Measurements from ENCODE around the gene GPRIN1.

GPRIN1 gene

DNA sequence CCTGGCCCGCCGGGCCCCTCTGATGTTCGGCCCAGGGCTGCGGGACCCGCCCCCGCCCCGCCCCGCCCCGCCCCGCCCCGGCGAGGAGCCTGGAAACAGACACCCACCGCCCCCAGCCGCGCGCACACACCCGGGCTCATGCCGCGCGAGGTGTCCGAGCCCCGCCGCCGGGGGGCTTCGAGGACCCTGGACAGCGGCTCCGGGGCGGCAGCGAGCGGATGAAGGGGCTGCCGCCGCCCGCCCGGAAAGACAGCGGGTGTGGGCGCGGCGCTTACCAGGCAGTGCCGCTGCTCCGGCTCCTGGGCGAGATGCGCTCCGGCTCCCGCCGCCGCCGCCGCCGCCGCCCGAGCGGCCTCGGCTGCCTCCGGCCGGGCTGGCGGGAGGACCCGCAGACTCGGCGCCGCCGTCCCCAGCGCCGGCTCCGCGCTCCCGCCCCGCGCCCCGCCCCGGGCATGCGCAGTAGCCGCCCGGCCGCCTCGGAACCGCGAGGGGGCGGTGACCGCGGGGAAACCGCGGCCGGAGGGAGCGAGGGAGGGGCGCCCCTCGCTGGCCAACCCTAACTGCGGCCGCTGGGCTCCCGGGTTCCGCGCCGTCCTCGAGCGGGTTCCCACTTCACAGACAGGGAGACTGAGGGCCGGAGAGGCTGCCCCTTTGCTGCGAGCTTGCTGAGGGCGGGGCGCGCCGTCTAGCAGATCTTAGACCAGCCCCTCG lies at the start of gene GPRIN1:
Gene GPRIN1 (minus strand): TSS at position 433 of the 711 bp plus-strand sequence. CDS start 10,322 bp downstream, outside the sequence.
- peak in 3 of 4 experiments; percentile 15 to 38 (median 23) for DNase-seq

DNA sequence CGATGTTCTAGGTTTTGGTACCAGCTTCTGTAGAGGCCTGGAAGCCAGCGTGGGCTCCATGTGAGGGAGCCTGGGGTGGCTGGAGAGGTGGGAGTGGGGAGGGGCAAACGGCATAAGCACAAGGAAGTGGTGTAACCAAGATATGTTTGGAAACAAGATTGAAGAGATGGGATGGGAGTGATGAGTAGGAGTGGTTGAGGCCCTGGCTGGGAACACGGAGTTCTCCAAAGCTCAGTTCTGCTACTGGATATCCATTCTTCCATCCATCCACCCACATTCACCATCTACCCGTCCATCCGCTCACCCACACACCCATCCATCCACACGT lies 49.5 kb upstream of the GPRIN1 start:
- no peak for DNase-seq

DNA sequence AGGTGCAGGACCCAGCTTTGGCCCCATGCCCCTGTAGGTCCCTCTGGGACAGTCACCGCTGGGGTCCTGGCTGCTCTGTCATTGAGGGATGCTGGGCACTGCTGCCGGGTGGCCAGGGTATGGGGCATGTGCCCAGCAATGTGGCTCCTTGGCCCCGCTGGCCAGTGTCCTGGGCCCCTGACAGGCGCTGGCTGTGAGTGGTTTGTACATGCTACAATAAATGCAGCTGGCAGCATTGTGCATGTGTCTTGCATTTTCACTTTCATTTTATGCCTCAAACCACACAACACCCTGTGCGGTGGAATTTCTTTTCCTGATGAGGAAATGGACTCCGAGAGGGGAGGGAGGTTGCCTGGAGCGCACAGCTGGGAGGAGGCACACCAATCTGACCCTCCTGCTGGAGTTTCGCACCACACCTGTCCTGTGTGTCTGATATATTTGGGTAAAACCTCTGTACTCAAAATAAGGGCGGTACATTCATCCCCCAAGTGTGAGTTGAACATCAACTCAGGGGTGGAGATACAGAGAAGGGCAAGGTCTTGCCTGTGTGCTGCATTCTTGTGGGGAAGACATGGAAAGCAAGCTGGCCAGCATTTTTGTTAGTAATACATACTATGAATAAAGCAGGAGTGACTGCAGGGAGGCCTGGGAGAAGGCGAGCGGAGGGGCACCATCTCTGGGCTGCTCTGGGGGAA lies 49.0 kb upstream of the GPRIN1 start:
- no peak for DNase-seq

DNA sequence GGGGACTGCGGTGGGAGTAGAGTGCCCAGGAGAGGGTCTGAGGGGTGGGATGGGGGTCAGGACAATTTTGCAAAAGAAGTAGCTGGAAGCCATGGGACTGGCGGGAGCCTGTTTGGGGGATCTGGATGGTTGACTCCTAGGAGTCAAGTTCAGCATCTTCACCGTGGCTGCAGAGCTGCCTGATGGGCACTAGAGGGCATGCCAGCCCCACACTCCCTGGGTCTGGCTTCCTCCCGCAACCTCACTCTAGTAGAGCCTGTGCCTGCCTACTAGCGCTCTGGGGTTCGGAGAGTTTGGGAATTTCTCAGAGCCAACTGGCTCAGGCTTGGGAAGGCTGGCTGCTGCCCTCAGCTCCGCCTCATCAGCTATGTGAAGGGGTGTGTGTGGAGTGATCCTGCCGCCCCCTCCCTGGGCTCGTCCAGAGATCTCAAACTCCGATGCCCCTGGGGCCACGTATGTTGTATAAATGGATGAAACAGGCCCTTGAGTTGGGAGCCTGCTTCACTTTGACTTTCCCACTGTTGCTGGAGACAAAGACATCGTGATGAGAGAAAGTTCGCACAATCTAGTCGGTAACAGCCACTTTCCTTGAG lies 48.1 kb upstream of the GPRIN1 start:
- DNase-seq: peak; percentile 23 to 44 (median 36)

DNA sequence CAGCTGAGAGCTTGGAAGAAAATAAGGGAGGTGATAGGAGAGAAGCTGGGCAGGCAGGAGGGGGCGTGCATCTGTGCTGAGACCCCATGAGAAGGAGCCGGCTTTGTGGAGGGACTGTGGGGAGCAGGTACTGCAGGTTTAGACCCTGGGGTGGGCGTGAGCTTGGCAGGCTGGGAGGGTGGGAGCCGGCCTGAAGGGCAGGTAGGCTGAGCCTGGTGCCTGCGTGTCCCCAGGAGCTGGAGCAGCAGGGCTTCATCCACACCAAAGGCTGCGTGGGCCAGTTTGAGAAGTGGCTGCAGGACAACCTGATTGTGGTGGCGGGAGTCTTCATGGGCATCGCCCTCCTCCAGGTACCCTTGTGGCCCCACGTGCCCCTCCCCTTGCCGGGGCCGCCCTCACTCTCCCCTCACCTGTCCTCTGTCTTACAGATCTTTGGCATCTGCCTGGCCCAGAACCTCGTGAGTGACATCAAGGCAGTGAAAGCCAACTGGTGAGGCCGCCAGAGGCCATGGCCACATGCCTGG lies 46.6 kb upstream of the GPRIN1 start:
- DNase-seq: no peak

DNA sequence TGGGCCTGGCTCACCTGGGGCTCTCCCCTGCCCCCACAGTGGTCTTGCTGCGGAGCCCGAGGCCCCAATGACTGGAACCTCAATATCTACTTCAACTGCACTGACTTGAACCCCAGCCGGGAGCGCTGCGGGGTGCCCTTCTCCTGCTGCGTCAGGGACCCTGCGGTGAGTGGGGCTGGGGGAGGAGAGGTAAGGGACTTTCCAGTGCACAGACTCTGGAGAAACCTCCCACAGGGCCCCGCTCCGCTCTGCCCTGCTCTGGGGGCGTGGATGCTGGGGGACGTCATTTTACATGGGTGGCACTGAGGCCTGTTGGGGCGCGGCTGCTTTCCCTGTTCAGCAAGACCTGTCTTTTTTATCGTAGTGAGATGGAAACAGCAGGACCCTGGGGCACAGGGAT lies 44.9 kb upstream of the GPRIN1 start:
- DNase-seq: no peak

DNA sequence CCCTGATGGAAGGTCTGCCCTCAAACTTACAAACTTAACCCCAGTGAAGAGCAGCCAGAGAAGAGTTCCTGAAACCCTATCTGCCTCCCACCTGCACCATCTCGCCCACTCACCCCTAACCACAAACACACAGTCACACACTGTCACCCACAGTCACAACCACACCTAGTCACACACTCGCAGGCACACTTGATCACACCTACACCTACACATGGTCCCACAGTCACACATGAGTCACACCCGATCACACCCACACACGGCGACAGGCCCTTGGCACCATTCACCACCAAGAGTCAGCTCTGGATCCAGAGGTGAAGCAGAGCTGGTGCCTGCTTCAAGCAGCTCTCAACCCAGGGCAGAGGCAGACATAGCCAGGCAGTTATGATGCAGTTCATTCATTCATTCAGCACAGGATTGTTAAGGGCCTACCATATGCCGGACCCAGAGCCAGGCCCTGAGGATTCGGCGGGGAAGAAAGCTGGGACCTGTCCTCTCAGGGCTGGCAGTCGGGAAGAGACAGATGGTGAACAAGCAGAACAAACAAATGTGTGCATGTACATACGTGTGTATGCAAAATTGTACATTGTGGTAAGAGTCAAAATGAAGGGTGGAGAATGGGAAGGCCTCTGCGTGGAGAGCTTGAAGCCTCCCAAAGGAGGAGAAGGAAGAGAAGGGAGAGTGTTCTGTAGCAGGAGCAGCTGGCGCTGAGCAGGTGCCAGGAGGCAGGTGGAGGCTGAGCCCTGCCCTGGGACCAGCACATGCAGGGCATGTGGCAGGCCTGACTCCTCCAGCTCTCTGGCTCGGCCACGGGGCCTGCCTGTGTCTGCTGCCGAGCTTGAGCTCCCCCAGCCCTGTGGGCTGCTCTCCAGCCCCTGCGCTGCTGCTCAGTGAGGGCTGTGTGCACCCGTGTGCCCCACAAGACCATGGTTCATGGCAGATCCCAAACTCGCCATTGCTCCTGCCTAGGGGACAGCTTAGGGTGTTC lies 43.7 kb upstream of the GPRIN1 start:
- DNase-seq: peak in 2 of 4 experiments; percentile 46 to 54

DNA sequence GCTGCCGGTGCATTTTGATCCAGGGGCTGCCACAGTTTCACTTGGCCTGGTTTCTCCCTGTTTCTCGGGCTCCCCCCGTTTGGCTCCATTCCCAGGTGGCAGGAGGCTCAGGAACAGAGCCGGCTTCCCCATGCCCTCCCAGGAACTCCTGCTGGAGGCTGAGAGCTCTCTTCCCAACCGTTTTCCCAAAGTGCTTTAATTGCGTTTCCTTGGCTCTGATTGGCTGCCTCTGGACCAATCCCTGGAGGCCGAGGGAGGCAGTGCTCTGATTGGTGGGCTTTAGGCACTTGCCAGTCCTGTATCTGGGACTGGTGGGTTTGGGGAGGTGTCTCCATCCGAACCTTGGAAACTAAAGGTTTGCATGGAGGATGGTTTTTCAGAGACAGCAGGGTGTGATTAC lies 42.2 kb upstream of the GPRIN1 start:
- no peak for DNase-seq

DNA sequence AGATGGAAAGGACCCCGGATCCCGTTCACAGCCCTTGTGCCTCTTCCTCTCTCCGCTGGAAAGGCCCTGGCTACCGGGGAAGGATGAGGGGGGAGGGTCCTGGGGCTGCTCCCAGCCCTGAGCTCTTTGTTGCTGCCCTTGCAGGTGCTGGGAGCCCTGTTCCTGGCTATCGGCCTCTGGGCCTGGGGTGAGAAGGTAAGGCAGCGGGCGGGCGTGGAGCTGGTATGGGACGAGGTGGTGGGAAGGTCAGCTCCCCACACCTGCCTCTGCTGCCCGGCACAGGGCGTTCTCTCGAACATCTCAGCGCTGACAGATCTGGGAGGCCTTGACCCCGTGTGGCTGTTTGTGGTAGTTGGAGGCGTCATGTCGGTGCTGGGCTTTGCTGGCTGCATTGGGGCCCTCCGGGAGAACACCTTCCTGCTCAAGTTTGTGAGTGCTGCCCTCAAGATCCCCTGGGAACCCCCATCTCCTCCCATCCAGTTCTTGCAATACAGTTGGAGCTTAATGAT lies 41.6 kb upstream of the GPRIN1 start:
- DNase-seq: no peak

DNA sequence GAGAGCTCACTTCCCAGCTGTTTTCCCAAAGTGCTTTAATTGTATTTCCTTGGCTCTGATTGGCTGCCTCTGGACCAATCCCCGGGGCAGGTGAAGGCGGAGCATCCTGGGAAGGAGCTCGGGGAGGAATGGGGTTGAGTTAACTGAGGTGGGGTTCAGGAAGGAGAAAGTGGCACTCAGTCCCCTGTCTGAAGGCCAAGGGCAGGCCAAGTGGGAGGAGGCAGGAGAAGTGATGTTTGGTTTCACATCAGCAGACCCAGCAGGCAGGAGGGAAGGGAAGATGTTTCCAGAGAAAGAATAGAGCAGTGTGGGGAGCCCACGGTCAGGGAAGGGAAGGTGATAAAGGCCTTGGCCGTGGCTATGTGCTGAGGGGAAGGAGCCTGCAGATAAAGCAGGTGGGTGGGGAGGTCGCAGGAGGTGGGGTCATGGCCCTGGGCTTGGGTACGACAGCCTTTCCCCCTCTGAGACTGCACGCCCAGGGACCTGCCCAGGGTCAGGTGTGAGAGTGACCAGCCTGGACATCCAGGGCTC lies 40.5 kb upstream of the GPRIN1 start:
- no peak for DNase-seq

DNA sequence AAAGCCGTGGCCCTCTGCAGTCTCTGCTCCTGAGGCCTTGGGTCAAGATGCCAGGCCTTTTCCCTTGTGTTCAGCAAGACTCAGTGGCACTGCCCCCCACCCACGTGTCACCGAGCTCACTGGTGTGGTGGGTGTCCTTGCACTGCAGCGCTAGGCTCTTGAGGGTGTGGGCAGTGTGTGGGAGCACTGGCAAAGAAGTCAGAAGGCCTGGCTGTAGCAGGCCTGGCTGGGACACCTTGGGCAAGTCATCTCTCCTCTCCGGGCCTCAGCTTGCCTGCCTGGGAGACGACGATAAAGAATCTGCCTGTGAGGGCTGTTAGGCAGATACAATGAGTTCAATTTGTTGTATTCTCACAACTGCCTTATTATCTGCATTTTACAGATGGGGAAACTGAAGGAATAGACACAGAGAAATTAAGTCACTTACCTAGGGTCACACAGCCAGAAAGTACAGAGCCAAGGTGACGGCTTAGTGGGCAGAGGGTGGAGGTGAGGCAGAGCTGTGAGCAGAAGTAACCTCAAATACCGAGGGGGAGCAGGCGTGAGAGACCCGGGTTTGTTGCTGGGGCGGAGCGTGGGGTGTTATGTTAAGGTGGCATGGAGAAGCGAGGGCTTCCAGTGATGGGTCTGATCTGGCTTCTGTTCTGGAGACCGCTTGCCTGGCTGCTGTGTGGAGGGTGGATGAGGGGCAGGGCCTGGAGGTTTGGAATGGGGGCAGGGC lies 38.7 kb upstream of the GPRIN1 start:
- DNase-seq: no peak

DNA sequence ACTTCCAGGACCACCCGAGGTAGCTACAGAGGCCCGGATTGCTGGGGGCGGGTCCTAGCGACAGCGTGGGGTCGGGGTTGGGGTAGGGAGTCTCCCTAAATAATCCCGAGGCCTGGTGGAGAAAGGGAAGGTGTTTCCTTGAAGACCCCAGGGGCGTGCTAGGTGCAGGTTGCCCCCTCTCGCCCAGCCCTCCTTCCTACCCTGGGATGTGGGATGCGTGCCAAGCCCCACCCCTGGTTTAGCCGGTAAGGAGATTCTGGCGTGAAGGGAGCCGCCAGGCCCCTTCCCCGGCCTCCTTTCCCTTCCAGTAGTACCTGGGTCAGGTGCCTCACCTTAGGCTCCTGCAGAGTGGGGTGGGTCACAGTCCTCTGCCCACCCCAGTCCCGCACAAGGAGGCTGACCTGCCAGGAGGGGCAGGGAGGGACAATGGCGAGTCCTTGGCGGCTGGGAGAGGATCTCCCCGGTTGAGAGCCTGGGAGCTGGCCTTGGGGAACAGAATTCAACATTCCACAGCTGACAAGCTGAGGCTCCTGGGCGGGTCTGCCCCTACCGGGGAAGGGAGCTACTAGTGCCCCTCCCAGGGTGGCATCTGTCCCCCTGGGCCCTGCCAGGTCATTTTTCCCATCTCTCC lies 38.0 kb upstream of the GPRIN1 start:
- DNase-seq: no peak

DNA sequence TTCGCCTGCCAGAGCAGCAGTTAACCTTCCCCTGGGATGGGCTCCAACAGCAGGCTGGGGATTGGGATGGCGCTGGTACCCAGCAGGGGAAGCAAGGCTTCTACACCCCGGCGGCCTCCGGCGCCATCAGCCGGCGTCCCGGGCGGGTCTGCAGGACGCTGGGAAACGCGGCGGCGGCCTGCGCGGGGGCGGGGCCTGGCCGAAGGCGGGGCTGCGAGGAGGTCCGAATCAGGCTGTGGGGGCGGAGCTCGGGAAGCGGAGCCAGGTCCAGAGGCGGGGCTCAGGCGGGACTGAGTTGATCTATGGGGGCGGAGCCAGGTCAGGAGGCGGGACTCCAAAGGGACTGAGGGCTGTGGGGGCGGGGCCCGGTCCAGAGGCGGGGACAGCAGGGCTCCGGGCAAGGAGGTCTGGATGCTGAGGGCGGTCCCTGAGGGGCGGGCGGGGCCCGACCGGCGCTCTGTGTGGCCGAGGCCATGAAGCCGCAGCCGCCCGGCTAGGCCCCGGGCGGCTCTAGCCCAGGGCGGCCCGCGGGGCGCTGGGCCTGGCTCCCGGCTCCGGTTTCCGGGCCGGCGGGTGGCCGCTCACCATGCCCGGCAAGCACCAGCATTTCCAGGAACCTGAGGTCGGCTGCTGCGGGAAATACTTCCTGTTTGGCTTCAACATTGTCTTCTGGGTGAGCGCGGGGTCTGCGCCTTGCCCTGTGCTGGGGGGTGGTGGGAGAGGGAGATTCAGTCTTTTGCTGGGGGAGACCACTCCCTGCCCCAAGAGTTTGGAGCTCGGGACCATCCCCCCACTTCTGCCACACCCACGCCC lies 37.3 kb upstream of the GPRIN1 start, which contains the start of gene TSPAN17:
Gene TSPAN17 (plus strand): TSS at position 455 of the 813 bp plus-strand sequence. CDS start 132 bp downstream, at position 587.
- peak; percentile 95 to 99 (median 98) for DNase-seq

DNA sequence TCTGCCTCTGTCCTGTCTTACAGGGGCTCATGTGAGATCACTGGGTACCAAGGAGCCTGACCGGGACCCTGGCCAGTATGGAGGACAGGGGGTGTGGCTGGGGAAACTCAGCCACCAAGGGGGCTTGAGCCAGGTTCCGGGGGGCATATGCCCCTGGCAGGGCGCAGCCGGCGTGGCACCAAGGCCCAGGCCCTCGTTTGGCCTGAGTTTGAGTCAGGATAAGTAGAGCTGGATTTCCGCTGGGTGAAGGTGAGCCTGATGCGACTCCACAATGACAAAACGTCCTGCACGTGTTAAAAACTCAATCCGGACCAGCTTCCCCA lies 36.7 kb upstream of the GPRIN1 start:
- no peak for DNase-seq

DNA sequence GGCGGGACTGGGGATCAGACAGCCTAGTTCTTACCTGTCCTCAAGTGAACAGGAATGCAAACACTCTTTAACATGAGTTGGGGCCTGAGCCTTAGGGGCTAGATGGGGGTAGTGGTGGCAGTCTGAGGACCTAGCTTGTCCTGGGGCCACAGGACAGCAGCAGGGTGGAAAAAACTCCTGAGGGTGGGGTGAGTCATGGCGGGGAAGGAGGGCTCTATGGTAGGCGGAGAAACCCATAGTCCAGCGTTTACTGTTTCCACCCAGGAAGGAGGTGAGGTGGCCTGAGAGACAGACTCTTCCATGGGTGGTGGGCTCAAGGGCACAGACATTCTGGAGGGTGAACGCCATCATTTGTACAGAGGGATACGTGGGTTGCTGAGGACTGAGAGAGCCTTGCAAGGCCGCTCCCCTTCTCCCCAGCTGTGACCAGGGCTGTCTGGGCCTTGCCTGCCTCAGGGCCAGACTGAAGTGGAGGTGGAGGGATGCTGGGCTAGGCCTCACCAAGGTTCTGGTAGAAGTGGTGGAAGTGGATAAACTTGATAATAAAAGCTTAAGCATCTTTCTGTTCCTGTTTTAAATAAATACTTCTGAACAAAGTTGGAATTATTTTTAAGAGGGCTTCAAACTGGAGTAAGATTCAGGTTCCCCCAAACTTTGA lies 36.2 kb upstream of the GPRIN1 start:
- DNase-seq: no peak

DNA sequence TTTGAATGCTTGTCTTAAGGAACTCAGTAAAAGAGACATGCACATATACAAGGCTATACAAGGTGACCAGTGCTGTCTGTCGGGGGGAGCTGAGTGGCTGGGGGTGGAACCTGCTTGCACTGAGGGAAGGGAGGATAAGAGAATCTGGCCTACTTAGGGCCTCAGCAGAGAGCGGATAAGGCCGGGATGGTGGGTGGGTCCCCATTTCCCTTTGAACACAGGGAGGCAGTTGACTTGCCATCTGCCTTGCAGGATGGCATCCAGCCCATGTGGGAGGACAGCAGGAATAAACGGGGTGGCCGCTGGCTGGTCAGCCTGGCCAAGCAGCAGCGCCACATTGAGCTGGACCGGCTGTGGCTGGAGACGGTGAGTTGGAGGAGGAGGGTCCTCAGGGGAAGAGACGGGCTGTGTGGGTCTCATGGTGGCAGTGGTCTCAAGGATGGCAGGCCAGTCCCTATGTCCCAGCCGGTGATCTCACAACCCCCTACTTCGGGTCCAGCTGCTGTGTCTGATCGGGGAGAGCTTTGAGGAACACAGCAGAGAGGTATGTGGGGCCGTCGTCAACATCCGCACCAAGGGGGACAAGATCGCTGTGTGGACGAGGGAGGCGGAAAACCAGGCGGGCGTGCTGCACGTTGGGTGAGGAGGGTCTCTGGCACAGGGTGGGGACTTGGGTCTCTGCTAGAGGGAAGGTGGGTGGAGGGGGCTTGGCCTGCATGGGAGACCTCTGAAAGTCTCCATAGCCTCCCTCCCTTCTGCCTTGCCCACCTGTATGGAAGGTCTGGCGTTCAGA lies 35.1 kb upstream of the GPRIN1 start:
- DNase-seq: no peak

DNA sequence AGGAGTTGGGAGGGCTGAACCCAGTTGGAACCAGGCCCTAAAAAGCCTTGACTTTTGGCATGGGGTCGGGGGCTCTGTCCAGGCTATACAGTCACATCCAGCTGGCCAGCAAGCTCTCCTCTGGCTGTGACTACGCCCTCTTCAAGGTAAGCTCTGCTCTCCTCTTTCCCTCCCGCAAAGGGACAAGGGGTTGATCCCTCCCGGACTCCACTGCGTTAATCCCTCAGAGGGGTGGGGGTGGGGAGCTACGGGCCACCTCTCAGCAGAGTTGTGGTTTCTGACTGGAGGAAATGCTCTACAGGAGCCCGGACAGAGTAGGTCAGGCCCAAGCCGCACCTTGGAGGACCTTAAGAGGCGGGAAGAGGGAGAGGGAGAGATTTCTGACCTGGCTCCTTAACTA lies 34.3 kb upstream of the GPRIN1 start:
- no peak for DNase-seq

DNA sequence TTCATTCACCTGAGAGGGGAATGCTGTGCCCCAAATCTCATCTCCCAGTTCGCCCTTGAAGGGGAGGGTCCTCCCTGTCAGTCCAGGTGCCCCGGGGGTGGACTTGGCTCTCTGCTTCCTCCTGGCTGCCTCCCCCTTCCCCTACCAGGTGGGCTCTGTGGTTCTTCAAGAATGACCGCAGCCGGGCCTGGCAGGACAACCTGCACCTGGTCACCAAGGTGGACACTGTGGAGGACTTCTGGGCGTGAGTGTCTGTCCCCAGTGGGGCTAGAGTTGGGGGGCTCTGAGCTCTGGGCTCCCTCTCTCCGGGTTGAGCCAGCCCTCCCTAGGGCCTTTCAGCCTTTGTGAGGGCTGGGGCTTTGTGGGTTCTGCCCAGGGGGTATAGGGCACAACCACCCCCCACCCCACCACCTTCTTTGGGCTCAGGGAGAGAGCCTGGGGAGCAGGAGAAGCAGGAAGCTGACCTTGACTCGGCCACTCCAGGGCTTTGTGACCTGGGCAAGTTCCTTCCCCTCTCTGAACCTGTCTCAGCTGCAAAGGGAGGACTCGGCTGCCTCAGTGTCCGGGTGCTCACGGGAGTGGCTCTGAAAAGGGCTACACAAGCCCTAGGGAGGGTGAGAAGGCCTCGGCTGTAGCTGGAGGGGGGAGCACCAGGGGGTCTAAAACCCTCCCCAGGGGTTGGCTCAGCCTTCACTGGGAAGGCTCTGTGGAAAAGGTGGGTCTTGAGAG lies 33.7 kb upstream of the GPRIN1 start:
- DNase-seq: no peak
